Mucosa of rectum (tissue), 2 donors: Measurements from ENCODE around the gene FUT6.
"Not testable (repeated sequence)": the region's sequence is repeated elsewhere in the genome, so short reads cannot be mapped to it uniquely, and the experiment has no call there.

Source experiments
- H3K27ac ChIP-seq, 2 donors: one replicate each; pipeline ENCODE4 v1.7.0; 2013; ENCODE audit warnings: inconsistent platforms in 2 of 2, low read depth in 2 of 2, low read length in 2 of 2
- H3K27me3 ChIP-seq, 2 donors: one replicate each; pipeline ENCODE4 v1.7.0; 2013; ENCODE audit warnings: low read length in 2 of 2; ENCODE audit not compliant: control insufficient read depth in 2 of 2, insufficient read depth in 2 of 2
- H3K36me3 ChIP-seq, 2 donors: one replicate each; pipeline ENCODE4 v1.7.0; 2013; ENCODE audit warnings: low read length in 2 of 2; ENCODE audit not compliant: control insufficient read depth in 2 of 2, insufficient read depth in 2 of 2
- H3K4me1 ChIP-seq, 2 donors: one replicate each; pipeline ENCODE4 v1.7.0; 2013; ENCODE audit warnings: low read length in 2 of 2, mild to moderate bottlenecking in 1 of 2; ENCODE audit not compliant: control insufficient read depth in 2 of 2, insufficient read depth in 2 of 2
- H3K4me3 ChIP-seq, 2 donors: one replicate each; pipeline ENCODE4 v1.7.0; 2013; ENCODE audit warnings: low read length in 2 of 2
- H3K9ac ChIP-seq, 2 donors: one replicate each; pipeline ENCODE4 v1.7.0; 2013; ENCODE audit warnings: low read length in 2 of 2, low read depth in 1 of 2, mild to moderate bottlenecking in 1 of 2
- H3K9me3 ChIP-seq, 2 donors: one replicate each; pipeline ENCODE4 v1.7.0; 2013; ENCODE audit warnings: low read length in 2 of 2; ENCODE audit not compliant: control insufficient read depth in 2 of 2
- donor health status: healthy.
- donor health status: Normal muscosa, but diverticular disease.

The FUT6 gene

DNA sequence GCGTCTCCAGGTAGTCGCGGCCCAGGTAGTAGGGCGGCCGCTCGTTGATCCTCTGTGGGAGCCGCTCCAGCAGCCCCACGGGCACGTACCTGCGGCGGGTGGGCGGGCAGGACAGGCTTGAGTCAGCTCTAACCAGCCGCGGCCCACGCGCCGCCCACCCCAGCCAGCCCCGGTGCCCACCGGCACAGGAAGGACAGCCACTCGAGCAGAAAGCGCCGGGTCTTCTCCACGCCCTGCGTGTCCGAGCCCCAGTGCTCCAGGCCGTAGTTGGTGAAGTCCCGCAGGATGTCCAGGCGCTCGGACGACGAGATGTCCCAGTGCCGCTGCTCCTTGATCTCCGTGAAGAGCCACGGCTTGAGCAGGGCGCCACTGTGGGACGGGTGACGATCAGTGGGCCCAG lies 54.1 kb downstream of the FUT6 start:
- no peak overlapping the region for H3K4me3 ChIP-seq
- H3K4me1 ChIP-seq: peaks cover 4 to 7% of the 10 kb centered on the region in 2 donors
- peaks cover 40 to 50% of the 10 kb centered on the region in 2 donors for H3K36me3 ChIP-seq
- H3K9ac ChIP-seq: no peak overlapping the region
- no peaks in the 10 kb centered on the region for H3K9me3 ChIP-seq
- H3K27ac ChIP-seq: no peak overlapping the region
- no peaks in the 10 kb centered on the region for H3K27me3 ChIP-seq

DNA sequence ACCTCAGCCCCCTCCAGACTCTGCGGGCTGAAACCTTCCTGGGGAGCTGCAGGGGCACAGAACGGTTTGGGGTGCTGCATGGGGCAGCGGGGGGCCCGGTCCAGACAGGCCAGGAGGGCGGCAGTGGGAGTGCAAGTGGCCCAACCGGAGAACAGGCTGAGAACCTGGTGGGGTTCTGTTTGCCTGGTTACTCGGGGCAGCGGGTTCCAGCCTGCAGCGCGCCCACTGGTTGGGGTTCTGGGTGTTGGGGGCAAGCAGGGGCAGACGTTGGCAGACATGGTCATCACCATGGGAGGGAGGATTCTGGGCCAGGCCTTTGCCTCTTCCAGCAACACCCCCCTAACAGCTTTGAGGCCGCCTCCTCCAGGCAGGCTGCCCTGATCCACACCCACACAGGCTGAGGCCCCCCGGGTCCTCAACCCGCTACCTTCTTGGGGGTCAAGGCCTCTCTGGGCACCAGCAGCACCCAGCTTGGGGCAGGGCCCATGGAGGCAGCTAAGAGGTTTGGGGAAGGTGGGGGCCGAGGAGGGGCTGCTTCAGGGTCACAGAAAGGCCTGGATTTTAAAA lies 54.8 kb downstream of the FUT6 start, which contains the start of gene PRR22:
TSS of gene PRR22 (minus strand) at position 166 of the 567 bp plus-strand sequence. CDS start at position 80, 86 bp downstream.
- Histone ChIP-seq H3K27ac (no peak within 1 kb of the TSS), H3K9ac (no peak within 1 kb of the TSS), H3K27me3 (no peaks in the 10 kb centered on the region), H3K9me3 (no peaks in the 10 kb centered on the region), H3K36me3 (peaks cover 35 to 46% of the 10 kb centered on the region in 2 donors), H3K4me1 (no peaks in the 10 kb centered on the region), H3K4me3 (no peak within 1 kb of the TSS)

DNA sequence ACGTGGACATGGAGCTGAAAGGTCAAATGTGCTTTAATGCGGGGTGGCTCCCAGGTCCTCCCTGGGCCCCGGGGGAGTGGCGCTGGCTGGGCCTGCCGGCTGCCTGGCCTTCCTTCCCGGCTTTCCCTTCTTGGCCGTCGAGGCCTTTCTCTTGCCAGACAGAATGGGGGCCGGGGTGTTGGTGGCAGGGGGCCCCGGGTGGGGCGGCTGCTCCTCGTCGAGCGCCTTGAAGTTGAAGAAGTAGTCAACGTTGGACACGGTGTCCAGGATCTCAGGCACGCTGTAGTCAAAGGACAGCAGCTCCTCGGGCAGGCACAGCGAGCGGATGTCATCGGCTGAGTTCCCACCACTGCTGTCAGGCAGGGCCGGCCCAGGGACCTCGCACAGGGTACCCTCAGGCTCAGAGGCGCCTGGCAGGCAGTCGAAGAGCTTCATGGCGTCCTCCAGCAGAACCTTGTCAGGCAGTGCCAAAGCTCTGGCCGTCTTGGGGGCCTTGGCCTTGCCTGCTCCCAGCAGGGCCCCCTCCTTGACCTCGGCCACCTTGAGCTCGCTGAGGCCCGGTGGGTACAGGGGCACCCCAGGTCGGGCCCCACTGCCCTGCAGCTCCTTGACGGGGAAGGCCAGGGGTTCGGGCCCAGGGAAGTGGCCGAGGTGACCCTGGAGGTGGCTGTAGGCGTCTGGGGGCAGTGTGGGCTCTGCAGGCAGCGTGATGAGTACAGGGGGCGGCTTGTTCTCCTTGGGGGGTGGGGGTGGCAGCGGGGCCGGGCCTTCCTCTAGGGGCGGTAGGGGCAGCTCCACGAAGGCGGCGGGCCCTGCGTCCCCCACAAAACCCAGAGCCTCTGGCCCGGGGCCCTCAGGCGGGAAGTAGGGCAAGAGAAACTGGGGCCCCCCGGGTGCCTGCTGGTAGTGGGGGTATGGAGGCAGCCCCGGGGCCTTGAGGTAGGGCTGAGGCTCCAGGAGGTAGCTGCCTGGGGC lies 56.3 kb downstream of the FUT6 start:
- Histone ChIP-seq H3K36me3 (peaks cover 30 to 34% of the 10 kb centered on the region in 2 donors), H3K27ac (no peak overlapping the region), H3K27me3 (no peaks in the 10 kb centered on the region)

DNA sequence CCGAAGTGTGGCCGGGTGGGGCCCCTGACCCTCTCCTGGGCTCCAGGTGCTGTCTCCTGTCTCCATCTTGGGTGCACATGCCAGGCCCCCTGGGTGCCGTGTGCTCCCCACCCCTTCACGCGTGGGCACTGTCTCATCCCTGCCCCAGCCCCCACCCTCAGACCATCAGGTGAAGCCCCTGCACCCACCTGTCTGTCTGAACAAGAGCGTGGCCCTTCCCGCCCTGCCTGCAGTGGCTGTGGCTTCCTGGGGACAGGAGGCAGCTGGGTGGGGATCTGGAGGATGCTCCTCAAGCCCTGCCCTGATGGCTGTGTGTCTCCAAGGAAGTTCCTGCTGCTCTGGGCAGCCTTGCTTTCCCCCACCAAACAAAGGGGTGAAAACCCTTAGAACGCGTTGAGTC lies 57.2 kb downstream of the FUT6 start:
- Histone ChIP-seq H3K9ac (no peak overlapping the region), H3K9me3 (no peaks in the 10 kb centered on the region), H3K27me3 (no peaks in the 10 kb centered on the region), H3K4me3 (no peak overlapping the region), H3K36me3 (peaks cover 25 to 27% of the 10 kb centered on the region in 2 donors), H3K4me1 (no peaks in the 10 kb centered on the region), H3K27ac (no peak overlapping the region)

More for the DNA sequence above, 56.3 kb downstream of the FUT6 start:
- Histone ChIP-seq H3K9me3 (no peaks in the 10 kb centered on the region), H3K4me1 (no peaks in the 10 kb centered on the region), H3K4me3 (no peak overlapping the region), H3K9ac (no peak overlapping the region)

DNA sequence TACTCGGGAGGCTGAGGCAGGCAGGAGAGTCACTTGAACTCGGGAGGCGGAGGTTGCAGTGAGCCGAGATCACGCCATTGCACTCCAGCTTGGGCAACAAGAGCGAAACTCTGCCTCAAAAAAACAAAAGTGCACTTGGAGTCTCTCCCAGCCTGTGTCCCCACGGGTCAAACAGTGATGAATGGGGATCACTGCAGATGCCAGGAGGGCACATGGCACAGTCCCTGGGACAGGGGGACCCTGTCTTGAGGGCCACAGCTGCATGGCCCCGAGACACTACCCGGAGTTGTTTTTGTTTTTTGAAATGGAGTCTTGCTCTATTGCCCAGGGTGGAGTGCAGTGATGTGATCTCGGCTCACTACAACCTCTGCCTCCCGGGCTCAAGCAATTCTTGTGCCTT lies 58.6 kb downstream of the FUT6 start:
- not testable (repeated sequence) for H3K4me3 ChIP-seq, H3K27me3 ChIP-seq, H3K27ac ChIP-seq, H3K9me3 ChIP-seq, H3K9ac ChIP-seq, H3K4me1 ChIP-seq
- H3K36me3 ChIP-seq: peaks cover 12 to 13% of the 10 kb centered on the region in 2 donors
